ENCODE results near the gene TTC16.

Gene TTC16, protein sequence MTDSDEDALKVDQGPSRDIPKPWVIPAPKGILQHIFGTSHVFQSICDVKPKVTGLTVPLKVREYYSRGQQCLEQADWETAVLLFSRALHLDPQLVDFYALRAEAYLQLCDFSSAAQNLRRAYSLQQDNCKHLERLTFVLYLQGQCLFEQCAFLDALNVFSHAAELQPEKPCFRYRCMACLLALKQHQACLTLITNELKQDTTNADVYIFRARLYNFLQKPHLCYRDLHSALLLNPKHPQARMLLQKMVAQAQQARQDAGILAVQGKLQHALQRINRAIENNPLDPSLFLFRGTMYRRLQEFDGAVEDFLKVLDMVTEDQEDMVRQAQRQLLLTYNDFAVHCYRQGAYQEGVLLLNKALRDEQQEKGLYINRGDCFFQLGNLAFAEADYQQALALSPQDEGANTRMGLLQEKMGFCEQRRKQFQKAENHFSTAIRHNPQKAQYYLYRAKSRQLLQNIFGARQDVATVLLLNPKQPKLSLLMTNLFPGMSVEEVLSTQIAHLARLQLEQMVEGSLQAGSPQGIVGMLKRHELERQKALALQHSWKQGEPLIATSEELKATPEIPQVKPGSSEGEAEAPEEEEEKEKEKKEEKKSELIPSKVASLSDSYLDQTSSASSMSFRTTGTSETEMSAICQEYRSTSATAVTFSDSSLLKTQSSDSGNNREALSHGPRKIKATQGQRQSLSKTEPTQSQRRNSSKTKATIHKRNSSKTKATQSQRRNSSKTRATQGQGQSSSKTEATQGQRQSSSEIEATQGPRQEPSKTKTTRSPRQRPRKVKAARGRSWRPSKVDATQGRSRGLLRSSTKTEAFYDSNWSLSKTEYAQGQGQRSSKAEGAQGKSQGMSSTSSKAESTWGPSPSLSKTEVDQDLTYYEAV

DNA sequence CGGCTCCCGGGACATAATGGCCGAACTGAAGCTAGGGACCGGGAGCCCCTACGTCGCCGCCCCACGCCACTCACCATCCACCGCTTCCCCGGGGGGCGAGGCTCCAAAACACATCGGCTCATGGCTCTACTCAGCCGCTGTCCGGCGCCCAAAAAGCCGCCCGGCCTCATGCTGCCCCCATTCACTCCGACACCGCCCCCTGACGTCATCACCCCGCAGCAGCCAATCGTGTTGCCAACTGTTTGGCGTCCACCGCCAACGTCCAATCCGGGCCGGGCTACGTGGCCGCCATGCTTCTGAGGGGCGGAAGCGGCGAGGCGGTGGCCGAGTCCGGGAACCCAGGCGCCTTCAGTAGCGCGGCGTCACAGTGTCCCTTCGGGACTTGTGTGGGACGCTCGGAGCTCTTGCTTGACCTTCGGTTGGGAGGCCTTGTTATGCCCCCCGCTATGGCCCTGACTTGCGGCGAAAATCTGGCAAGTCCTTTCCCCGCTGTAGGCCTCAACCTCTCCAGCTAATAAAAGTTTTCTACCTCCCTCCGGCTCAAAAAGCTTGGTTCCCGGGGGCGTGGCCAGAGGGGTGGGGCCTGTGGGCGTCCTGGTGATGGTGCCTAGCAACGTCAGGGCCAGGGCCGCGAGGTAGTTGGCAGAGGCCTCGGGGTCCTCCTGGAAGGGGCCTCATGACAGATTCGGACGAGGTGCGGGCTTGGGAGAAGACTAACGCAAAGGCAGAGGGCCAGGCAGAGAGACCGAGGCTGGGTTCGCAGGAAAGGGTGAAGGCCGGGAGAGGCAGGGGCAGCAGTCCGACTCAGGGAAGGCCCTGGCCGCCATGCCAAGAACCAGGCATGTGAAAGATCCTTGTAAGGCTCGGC is at the start of gene TTC16, which contains the start of gene PTRH1:
TTC16 (plus strand) TSS at position 610 of the 868 bp plus-strand sequence; CDS start at position 677, 67 bp downstream.
PTRH1 (minus strand) TSS at position 194 of the 868 bp plus-strand sequence; CDS start at position 170, 24 bp downstream.
- DNase-seq (ENCODE audit: low read depth in 2 of 2) = peak; percentile 92 to 98

DNA sequence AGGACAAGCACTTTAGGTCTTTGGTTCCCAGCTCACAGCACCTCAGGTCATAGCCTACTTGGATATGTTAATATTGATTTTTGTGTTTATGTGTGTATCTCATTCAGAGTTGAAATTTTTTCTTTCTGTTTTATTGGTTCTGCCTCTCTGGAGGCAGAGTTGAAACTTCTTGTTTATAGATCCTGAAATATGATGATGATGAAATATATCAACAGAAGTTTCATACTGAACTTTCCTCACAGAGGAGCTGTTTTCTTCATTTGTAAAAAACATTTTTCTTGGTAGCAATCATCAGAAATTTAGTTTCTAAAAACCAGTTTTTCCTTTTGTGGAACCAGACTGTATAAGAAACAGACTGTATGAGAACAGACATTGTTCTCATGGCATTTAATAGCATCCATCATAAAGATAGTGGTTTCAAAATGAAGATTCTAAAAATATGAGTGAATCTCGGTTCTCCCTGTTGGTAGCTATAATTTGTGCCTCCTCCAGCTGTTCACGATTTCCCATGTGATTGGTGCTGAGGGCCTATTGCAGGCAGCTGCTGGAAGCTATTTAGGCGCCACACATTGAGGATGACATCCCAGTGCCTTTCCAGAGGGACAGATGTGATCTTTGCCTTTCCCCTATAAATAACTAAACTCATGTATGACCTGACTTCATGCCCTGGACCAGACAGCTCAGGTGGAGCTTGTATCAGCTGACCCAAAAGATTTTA is 48.6 kb upstream of the TTC16 start:
- no peak for DNase-seq (ENCODE audit: low read depth in 2 of 2)

DNA sequence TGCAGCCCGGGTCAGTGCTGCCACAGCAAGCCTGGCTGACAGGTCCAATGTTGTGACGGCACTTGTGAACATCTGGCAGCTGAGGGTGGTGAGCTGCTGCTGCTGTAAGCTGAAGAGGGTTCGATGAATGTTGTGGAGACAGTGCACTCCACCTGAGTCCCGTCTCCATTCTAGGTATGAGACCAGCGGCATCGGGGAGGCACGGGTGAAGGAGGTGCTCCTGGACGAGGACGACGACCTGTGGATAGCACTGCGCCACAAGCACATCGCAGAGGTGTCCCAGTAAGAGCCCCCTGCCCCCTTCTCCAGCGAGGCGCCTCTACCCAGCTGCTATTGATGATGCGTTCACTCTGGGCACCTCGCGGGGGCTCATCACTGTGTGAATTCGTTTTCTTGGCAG is 48.0 kb upstream of the TTC16 start:
- DNase-seq (ENCODE audit: low read depth in 2 of 2) = no peak

DNA sequence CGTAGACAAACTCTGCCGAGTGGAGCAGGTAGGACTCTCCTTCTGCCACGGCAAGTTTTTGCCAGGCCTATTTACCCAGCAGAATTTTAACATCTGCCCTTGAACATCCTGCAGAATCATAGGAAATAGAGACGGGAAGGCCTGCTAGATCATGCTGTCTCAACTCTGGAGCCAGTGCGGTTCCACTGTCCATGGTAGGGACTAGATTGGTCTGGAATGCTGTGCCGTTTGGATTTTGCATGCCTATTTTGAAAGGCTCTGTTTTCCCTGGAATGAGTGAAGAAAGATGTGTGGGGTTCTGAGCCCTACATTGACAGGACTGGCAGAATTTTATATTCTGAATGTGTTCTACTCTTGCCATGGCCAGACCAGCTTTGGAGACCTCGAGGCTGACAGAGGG is 42.6 kb upstream of the TTC16 start:
- DNase-seq (ENCODE audit: low read depth in 2 of 2) = no peak

DNA sequence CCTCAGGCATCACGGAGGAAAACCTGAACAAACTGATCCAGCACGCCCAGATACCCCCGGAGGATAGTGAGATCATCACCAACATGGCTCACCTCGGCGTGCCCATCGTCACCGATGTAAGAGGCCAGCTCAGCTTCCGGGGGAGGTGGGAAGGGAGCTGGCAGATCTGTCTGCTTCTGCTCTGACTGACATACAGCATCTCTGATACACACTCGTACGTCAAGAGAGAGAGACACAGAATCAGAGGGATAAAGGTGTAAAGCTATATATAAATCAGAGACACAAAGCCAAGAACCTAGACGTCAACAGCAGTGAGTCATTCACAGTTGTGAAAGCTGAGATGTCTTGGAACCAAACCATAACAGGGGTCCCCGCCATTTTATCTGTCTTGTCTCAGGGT is 39.2 kb upstream of the TTC16 start:
- DNase-seq (ENCODE audit: low read depth in 2 of 2) = no peak

DNA sequence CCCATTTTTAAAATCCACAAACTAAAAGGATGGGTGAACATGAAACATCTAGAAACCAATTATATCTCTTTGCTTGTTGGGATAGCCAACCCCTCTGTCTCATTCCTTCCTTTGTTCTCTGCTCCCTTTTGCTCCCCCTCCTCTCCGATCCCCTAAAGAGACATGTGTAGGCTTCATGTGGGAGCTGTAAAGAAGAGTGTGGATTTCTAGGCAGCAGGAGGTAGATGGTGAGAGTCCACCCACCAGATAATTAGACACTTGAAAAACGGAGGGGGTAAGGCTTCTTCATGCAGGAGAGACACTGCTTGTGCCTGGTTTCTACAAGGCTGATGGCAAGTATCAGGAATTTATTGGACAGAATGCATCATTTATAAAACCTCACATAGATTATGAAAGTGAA is 36.4 kb upstream of the TTC16 start:
- no peak for DNase-seq (ENCODE audit: low read depth in 2 of 2)

DNA sequence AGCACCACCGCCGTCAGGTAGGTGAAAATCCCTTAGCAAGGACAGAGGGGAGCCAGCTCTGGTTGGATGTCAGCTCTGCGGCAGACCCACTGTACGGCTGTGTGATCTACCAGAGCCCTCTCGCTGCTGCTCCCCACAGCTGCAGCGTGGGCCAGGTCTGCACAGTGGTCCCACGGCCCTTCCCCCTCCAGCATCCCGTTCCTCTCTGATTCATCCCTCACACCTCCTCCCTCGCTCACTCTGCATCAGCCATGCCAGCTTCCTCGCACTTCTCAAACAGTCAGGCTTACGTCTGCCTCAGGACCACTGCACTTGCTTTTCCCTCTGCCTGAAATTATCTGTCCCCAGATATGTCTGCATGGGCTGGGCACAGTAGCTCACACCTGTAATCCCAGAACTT is 35.7 kb upstream of the TTC16 start:
- no peak for DNase-seq (ENCODE audit: low read depth in 2 of 2)

DNA sequence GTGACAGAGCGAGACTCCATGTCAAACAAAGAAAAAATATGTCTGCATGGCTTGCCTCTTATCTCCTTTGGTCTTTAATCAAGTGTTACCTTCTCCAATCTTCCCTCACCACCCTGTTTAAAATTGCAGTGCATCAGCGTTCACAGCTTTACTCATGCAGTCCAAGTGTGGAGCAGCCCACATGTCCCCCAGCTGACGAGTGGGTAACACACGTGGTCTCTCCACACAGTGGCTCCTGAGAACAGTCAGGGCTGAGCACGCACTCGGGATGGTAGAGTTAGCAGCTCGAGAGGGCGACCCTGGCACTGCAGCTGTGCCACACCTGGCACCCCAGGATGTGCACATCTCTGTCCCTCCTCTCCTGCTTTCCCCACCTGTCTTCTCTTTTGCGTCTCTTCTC is 35.0 kb upstream of the TTC16 start:
- DNase-seq (ENCODE audit: low read depth in 2 of 2) = no peak

DNA sequence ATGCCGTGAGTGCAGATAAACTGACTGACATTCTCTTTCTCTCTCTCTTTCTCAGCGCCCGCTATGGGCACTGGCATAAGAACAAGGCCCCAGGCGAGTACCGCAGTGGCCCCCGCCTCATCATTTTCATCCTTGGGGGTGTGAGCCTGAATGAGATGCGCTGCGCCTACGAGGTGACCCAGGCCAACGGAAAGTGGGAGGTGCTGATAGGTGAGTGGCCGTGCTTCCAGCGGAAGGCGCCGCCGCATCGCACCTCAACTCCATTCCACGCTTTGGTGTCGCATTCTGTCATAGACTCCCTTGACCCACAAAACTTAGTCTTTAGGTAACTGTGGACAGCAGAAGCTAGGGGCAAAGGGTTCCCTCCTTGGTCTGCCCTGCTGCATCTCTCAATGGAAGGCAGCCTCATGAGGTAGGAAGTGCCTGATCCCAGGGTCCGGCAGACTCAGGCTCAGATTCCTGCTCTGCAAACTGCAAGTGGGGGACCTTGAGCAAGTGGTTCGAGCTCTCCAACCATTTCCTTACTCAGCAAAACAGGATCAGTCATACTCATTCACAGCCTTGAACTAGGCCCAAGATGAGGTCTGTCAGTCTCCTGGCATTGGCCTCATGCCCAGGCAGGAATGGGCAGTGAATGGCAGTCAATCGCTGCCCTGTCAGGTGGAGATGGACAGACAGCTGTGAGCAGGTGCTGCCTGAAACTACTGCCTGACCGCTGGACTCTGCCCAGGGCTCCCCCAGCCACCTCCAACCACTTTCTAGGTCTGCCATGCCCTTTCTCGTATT is 33.3 kb upstream of the TTC16 start:
- no peak for DNase-seq (ENCODE audit: low read depth in 2 of 2)

DNA sequence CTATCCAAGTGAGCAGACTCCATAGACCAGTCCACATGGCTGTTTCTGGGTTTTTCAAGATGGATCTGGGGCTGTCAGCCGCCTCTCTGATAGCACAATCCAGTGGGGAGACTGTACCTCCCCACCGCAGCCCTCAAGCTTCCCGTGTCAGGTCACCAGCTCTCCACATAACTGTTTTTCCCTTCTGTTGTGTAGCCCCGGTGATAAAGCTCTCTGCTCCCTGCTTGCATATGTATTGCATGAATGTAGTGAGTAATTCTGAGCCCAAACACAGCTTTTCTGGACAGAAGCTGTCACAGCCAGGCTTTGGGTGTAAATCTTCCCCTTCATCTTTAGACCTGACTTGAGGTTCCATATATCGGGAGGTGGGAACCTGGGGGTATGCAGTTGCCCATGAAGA is 32.2 kb upstream of the TTC16 start:
- no peak for DNase-seq (ENCODE audit: low read depth in 2 of 2)

DNA sequence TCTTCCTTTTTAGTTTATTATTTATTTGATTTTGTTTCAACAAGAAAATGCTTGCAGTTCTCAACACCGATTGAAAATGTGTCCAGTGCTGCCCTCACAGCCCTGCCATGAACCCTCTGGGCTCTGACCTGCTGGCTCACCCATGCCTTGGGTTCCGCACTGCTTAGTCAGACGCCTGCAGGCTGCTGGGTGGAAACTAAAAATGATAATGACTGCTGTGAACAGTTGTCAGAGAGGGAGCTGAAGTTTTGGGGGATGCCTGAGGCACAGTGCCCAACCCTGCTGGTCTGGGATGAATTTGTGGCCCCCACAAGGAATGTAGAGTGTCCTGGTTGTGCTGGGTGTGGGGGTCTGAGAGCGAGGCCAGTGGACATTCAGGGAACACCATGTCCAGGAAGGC is 31.3 kb upstream of the TTC16 start:
- DNase-seq (ENCODE audit: low read depth in 2 of 2) = no peak

DNA sequence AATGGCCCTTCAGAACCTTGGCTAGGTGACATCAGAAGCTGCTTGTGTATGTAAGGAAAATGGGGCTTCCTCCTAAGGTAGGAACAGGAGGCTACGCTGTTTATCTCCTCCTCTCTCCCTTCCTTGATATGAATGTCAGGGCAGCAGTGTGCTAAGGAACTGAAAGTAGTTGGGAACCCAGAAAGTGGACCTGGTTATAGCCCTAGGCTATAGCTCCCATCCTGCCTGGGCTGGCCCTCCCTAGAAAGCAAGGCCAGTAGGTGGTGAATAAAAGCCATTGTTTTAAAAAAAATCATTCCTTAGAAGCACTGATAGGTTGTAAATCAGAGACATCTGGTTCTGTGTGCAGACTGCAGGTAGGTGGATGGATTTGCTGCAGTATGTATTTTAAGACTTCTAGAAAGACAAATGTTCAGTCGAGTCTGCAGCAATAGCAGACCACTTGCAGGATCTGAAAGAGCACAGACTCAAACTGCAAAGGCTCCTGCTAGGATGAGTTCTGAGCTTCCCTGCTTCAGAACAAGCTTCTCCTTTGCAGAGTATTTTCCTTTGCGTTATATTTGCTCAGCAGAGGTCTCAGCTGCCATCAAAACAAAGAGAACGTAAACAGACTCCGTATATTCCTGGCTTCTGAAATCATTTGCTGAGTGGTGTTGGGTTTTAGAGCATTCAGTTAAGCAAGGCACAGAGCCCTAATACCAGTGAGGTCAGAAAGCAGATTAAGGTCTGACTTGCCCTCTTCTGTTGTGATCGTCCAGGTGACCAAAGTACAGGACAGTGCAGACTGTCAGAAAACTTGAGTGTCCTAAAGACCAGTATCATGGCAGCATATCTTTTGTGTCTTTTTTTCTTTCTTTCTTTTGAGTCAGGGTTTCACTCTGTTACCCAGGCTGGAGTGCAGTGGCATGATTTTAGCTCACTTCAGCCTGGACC is 29.2 kb upstream of the TTC16 start:
- no peak for DNase-seq (ENCODE audit: low read depth in 2 of 2)

DNA sequence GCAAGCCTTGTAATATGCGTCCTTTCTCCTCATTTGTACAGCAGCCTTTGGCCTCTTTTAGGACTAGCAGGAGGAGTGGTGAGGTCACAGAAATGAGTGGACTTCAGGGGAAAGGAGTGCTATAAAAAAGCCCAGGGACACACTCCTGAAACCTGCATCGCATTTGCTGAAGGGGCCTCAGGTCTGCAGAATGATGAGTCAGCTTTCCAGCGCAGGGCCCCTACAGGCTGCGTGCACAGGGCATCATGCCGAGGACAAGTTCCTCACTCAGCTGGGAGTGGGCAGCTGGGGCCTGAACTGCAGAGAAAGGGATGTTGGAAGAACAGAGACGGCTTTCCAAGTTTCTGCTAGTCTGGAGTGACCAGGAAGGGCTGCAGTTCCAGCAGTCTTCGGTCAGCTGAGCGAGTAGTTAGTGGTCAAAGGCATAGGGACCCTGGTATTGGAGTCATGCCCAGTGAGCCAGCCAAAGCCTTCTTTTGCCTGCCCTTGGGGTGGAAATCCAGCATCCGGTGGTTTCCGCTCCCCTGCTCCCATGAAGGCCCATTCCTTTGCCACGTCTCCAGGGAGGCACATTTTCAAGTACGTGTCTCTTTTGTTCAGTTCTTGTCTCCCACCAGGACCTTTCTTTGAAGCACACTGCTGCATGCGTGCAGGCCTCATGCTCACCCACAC is 26.4 kb upstream of the TTC16 start:
- DNase-seq (ENCODE audit: low read depth in 2 of 2) = no peak

DNA sequence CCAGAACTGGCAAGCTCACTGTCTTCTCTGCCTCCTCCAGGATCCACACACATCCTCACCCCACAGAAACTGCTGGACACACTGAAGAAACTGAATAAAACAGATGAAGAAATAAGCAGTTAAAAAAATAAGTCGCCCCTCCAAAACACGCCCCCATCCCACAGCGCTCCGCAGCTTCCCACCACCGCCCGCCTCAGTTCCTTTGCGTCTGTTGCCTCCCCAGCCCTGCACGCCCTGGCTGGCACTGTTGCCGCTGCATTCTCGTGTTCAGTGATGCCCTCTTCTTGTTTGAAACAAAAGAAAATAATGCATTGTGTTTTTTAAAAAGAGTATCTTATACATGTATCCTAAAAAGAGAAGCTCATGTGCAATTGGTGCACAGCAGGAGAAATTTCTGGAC is 25.1 kb upstream of the TTC16 start:
- no peak for DNase-seq (ENCODE audit: low read depth in 2 of 2)

DNA sequence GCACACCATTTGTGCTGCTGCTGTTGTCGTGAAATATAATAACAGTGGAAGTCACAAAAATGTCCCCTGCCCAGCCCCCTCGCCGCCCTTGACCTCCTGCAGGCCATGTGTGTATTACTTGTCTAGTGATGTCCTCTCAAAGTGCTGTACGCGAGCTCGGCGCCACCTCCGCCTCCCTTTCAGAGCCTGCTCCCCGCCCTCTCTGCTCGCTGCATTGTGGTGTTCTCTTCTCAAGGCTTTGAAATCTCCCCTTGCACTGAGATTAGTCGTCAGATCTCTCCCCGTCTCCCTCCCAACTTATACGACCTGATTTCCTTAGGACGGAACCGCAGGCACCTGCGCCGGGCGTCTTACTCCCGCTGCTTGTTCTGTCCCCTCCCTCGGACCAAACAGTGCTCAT is 23.8 kb upstream of the TTC16 start:
- no peak for DNase-seq (ENCODE audit: low read depth in 2 of 2)

DNA sequence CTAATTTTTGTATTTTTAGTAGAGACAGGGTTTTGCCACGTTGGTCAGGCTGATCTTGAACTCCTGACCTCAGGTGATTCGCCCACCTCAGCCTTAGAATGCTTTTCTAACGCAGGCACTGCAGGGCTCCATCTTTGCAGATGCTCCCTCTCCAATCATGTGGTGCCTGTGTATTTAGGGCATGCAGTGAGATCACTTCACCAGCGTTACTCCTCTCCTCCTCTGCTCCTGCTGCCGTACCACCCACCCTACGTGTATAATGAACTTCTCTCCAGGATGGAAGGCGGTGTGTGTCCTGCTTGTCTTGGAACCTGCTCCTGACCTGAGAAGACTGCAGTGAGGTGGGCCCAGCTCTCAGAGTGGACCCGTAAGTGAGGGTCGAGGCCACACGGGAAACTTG is 22.7 kb upstream of the TTC16 start:
- no peak for DNase-seq (ENCODE audit: low read depth in 2 of 2)

DNA sequence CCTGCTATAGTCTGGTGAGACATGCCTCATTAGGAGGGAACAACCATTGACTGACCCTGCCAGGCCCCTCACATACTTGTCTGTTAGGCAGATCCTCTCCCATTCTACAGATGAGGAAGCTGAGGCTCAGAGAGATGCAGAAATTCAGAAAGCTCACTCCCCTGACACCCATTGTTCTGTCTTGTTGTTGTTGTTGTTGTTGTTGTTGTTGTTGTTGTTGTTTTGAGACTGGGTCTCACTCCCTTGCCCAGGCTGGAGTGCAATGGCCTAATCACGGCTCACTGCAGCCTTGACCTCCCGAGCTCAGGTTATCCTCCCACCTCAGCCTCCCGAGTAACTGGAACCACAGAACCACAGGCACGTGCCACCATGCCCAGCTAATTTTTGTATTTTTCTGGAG is 22.2 kb upstream of the TTC16 start:
- no peak for DNase-seq (ENCODE audit: low read depth in 2 of 2)

DNA sequence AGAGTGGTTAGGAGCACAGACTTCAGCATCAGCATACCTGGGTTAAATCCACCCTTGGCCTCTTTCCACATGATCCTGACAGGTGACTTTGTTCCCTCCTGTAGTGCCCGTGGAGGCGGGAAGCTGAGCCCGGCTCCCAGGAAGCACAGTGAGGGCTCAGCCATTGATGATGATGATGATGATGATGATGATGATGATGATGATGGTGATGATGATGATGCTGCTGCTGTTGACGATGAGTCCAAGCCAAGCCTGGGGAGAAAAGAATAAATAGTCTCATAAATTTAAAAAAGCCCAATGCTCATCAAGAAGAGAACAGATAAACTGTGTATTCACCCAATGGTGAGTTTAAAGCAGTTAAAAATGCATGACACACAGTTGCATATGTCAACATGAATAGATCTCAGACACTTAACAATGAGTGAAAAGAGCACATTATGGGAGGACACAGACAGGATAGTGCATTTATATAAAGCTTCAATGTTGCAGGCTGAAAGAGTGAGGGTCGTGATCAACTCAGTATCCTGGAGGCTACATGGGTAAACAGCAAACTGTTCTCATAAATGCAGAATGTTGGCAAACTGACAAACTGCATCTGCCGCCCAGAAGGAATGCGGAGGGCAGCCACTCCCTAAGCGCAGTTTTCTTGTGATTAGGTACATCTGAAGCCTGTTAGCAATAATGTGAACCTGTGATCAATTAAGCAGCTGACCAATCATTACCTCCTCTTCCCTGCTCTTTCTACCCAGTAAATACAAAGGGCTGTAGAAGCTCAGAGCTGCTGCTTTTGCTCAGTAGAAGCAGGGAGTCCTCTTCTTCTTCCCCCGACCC is 20.8 kb upstream of the TTC16 start:
- DNase-seq (ENCODE audit: low read depth in 2 of 2) = no peak

Data from stimulated activated CD4-positive, alpha-beta T cell treated with anti-CD3 and anti-CD28 coated beads, Interleukin-15, amount 100 ng/mL, for 48 hours (primary cell).